Camera-type eye (tissue), 1 donor: ENCODE results near the gene ROBO3. TPM values are rescaled to one million over a fixed set of nuclear protein-coding genes. Genes with fewer than 3 reads are reported as not detected.

Experiments
- total RNA-seq: library from RNA; depleted of rRNA; stranded (reverse); fragments of >200 nt; gene quantifications from one replicate; pipeline ENCODE4 v1.2.3, GENCODE V29; 2014

ROBO3 gene
- total RNA-seq: 17.6 TPM

GRCh38 chr11:124865181-124865901 lies at the start of gene ROBO3:
Gene ROBO3 (plus strand): TSS chr11:124865432. CDS start chr11:124865578, 146 bp downstream.

GRCh38 chr11:124897674-124898262 lies 32.5 kb downstream of the ROBO3 start, which contains the start of gene ROBO4:
Gene ROBO4 (minus strand): TSS chr11:124897865. CDS start chr11:124897795, 70 bp downstream.

GRCh38 chr11:124918950-124919349 lies 53.7 kb downstream of the ROBO3 start, which contains the start of gene HEPN1:
Gene HEPN1 (plus strand): TSS chr11:124919250.

Other genes with a start within 250 kb of the ROBO3 start
- 24.1 TPM for gene TBRG1, start 242.6 kb upstream of the ROBO3 start, total RNA-seq
- gene SIAE, start 191.7 kb upstream of the ROBO3 start, total RNA-seq: 7.4 TPM
- gene SPA17, start 191.5 kb upstream of the ROBO3 start, total RNA-seq: 7.8 TPM
- gene NRGN, start 125.5 kb upstream of the ROBO3 start, total RNA-seq: 1.2 TPM
- gene VSIG2, start 113.2 kb upstream of the ROBO3 start, total RNA-seq: 0.55 TPM
- gene ESAM, start 103.1 kb upstream of the ROBO3 start, total RNA-seq: 25.6 TPM
- 36.9 TPM for gene MSANTD2, start 65.0 kb upstream of the ROBO3 start, total RNA-seq
- gene ROBO4, start 32.4 kb downstream of the ROBO3 start, total RNA-seq: 17.7 TPM
- gene HEPN1, start 53.8 kb downstream of the ROBO3 start, total RNA-seq: not detected
- 1.1 TPM for gene HEPACAM, start 70.6 kb downstream of the ROBO3 start, total RNA-seq
- gene CCDC15, start 88.8 kb downstream of the ROBO3 start, total RNA-seq: 5.2 TPM
- 2.5 TPM for gene SLC37A2, start 197.9 kb downstream of the ROBO3 start, total RNA-seq
- gene TMEM218, start 246.2 kb downstream of the ROBO3 start, total RNA-seq: 46.2 TPM